Measurements from ENCODE around the gene SEC24D.

SEC24D gene

GRCh38 chr4:118775405-118775804 lies 60.5 kb downstream of the SEC24D start:
- no peak for FAIRE-seq
- DNase-seq (ENCODE audit: low spot score): no peak

GRCh38 chr4:118774989-118775388 lies 60.9 kb downstream of the SEC24D start:
- FAIRE-seq: no peak

GRCh38 chr4:118774321-118774720 lies 61.6 kb downstream of the SEC24D start:
- no peak for FAIRE-seq
- DNase-seq (ENCODE audit: low spot score): no peak

More at GRCh38 chr4:118774989-118775388, 60.9 kb downstream of the SEC24D start:
- DNase-seq (ENCODE audit: low spot score): no peak

GRCh38 chr4:118773429-118773792 lies 62.5 kb downstream of the SEC24D start:
- DNase-seq (ENCODE audit: low spot score): no peak

GRCh38 chr4:118772767-118773428 lies 63.0 kb downstream of the SEC24D start:
- FAIRE-seq: no peak
- DNase-seq (ENCODE audit: low spot score): no peak

More at GRCh38 chr4:118773429-118773792, 62.5 kb downstream of the SEC24D start:
- FAIRE-seq: no peak

- DNase-seq (ENCODE audit: low spot score) (no peak), FAIRE-seq (peak; percentile 78)
Measured at GRCh38 chr4:118772081-118772766, 63.7 kb downstream of the SEC24D start.

GRCh38 chr4:118770741-118771187 lies 65.2 kb downstream of the SEC24D start:
- no peak for FAIRE-seq
- DNase-seq (ENCODE audit: low spot score): no peak

GRCh38 chr4:118769161-118769560 lies 66.8 kb downstream of the SEC24D start:
- no peak for FAIRE-seq
- DNase-seq (ENCODE audit: low spot score): no peak

- FAIRE-seq (no peak), DNase-seq (ENCODE audit: low spot score) (no peak)
Measured at GRCh38 chr4:118767109-118767508, 68.8 kb downstream of the SEC24D start.

GRCh38 chr4:118765399-118765798 lies 70.5 kb downstream of the SEC24D start:
- DNase-seq (ENCODE audit: low spot score): peak; percentile 64
- peak; percentile 91 for FAIRE-seq

- FAIRE-seq: no peak
- DNase-seq (ENCODE audit: low spot score): no peak
Measured at GRCh38 chr4:118762730-118763477, 73.0 kb downstream of the SEC24D start.

- DNase-seq (ENCODE audit: low spot score) (no peak), FAIRE-seq (no peak)
Measured at GRCh38 chr4:118762155-118762554, 73.8 kb downstream of the SEC24D start.

GRCh38 chr4:118761397-118762016 lies 74.4 kb downstream of the SEC24D start:
- DNase-seq (ENCODE audit: low spot score) (no peak), FAIRE-seq (no peak)

- FAIRE-seq: no peak
- DNase-seq (ENCODE audit: low spot score): no peak
Measured at GRCh38 chr4:118760493-118760892, 75.4 kb downstream of the SEC24D start.

- FAIRE-seq (no peak), DNase-seq (ENCODE audit: low spot score) (no peak)
Measured at GRCh38 chr4:118760092-118760491, 75.8 kb downstream of the SEC24D start.

GRCh38 chr4:118759481-118759880 lies 76.4 kb downstream of the SEC24D start:
- FAIRE-seq (no peak), DNase-seq (ENCODE audit: low spot score) (no peak)

- FAIRE-seq (no peak), DNase-seq (ENCODE audit: low spot score) (no peak)
Measured at GRCh38 chr4:118758293-118758692, 77.6 kb downstream of the SEC24D start.

GRCh38 chr4:118757761-118758251 lies 78.1 kb downstream of the SEC24D start:
- DNase-seq (ENCODE audit: low spot score) (no peak), FAIRE-seq (no peak)

GRCh38 chr4:118756958-118757357 lies 79.0 kb downstream of the SEC24D start:
- FAIRE-seq (no peak), DNase-seq (ENCODE audit: low spot score) (no peak)

- DNase-seq (ENCODE audit: low spot score) (no peak), FAIRE-seq (no peak)
Measured at GRCh38 chr4:118756429-118756828, 79.5 kb downstream of the SEC24D start.

- FAIRE-seq (no peak), DNase-seq (ENCODE audit: low spot score) (no peak)
Measured at GRCh38 chr4:118755438-118756226, 80.3 kb downstream of the SEC24D start.

All from RCC 7860 (cell line).